GM13977 (cell line): Measurements from ENCODE around the gene NUP98.

ENCODE experiments used
- DNase-seq: peaks from one replicate; pipeline ENCODE4 v3.0.0; 2012; ENCODE audit warnings: low spot score
- CTCF ChIP-seq: IDR thresholded peaks from 2 replicates; pipeline ENCODE4 v1.5.1; 2012; ENCODE audit warnings: mild to moderate bottlenecking, control low read depth; ENCODE audit not compliant: insufficient read depth; ENCODE audit errors: extremely low read depth, missing control alignments
- in situ Hi-C: fragments of 300-500 bp; cut with MboI; formaldehyde crosslinking; loops from one replicate; pipeline ENCODE4 v1.12.0; 2022; ENCODE audit warnings: low sequenced_read_pairs, low pct_unique_long_range_greater_than_20kb, mixed read lengths, inconsistent platforms; ENCODE audit not compliant: unreplicated experiment

NUP98 gene

GRCh38 chr11:3834349-3834663 is 37.0 kb upstream of the NUP98 start:
- DNase-seq: no peak
- TF ChIP-seq CTCF: no peak
- in situ Hi-C loops: no loop called here

DNA sequence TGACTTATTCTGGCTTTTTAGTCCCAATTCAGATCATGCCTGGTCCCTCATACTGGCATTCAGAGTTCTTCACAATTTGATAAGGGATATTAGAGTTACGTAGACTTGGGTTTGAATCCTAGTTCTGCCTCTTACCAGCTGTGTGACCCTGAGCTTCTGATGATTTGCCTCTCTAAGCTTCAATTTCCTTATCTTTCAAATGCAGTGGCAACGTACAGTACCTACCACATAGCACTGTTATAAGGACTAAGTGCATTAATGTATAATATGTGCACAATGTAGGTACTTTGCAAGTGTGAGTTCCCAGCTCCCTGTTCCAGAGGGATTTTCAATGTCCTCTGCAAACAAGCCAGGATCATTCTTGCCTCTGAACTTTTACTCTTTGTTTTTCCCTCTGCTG is 36.1 kb upstream of the NUP98 start:
- in situ Hi-C loops: no loop called here
- DNase-seq: no peak
- TF ChIP-seq CTCF: no peak

DNA sequence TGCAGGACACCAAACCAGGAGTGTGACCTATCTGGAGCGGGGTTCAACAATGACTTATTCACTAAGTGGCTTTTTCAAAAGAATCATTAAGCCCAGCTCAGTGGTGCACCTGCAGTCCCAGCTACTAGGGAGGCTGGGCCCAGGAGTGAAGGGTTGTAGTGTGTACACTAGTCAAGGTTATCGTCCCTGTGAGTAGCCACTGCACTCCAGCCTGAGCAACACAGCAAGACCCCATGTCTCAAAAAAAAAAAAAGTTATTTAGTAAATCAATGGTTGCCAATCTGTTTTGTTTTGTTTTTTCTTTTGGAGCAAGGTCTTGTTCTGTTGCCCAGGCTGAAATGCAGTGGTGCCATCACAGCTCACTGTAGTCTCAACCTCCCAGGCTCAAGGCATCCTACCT is 35.5 kb upstream of the NUP98 start:
- TF ChIP-seq CTCF: no peak
- no peak for DNase-seq
- in situ Hi-C loops: no loop called here

GRCh38 chr11:3831378-3832239 is 34.3 kb upstream of the NUP98 start:
- in situ Hi-C loops: no loop called here
- TF ChIP-seq CTCF: no peak
- no peak for DNase-seq

- TF ChIP-seq CTCF: no peak
- in situ Hi-C loops: no loop called here
- no peak for DNase-seq
These were observed 33.4 kb upstream of the NUP98 start for GRCh38 chr11:3830730-3831129.

DNA sequence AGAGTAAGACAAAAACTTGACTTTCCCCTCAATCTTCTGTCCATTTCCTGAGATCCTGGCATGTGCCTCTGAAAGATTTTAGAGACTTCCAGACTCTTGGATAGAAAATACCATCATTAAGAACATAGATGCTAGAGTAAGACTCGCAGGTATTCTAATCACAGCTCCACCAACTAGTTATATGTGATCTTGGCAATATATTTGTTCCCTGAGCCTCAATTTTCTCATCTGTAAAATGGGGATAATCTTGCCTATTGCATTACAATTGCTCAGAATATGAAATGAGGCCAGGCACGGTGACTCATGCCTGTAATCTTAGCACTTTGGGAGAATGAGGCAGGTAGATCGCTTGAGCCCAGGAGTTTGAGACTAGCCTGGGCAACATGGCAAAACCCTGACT is 32.7 kb upstream of the NUP98 start:
- no peak for TF ChIP-seq CTCF
- no peak for DNase-seq
- in situ Hi-C loops: no loop called here
